Ovary (tissue), 3 donors: ENCODE data around the gene APP.

ENCODE experiments used
- EP300 ChIP-seq: sonication (generic); formaldehyde crosslinking; IDR thresholded peaks from one replicate; pipeline ENCODE4 v1.6.1; 2017; ENCODE audit warnings: antibody characterized with exemption
- POLR2A ChIP-seq: fragments of 450-650 bp; IDR thresholded peaks from one replicate; pipeline ENCODE4 v1.6.1; 2017; ENCODE audit warnings: antibody characterized with exemption, mild to moderate bottlenecking, moderate library complexity
- TF ChIP-seq, protein P1 (sequence below), 3 donors: fragments of 450-650 bp in 2 of 3; fragments of 200-600 bp in 1 of 3; IDR thresholded peaks; one replicate each; pipeline versions ENCODE4 v1.5.1 to v1.8.0; 2016 to 2022; ENCODE audit warnings: antibody characterized with exemption in 3 of 3, mild to moderate bottlenecking in 1 of 3
- donor health status: DM: no; HTN: no; CAD: no.

DNA sequence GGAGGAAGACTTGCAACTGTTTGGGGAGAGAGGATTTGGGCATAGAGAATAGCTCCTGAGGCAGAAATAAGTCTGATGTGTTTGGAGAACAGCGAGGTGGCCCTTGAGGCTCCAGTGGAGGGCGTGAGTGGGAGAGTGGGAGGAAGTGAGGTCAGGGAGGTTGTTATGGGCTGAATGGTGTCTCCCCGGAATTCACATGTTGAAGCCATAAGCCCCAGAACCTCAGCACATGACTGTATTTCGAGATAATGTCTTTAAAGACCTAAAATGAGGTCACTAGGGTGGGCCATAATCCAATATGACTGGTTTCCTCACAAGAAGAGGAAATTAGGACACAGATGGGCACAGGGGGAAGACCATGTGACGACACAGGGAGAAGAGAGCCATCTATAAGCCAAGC lies 17.9 kb upstream of the APP start:
- TF ChIP-seq EP300 (no peak), POLR2A (no peak)
- TF ChIP-seq, protein P1, sequence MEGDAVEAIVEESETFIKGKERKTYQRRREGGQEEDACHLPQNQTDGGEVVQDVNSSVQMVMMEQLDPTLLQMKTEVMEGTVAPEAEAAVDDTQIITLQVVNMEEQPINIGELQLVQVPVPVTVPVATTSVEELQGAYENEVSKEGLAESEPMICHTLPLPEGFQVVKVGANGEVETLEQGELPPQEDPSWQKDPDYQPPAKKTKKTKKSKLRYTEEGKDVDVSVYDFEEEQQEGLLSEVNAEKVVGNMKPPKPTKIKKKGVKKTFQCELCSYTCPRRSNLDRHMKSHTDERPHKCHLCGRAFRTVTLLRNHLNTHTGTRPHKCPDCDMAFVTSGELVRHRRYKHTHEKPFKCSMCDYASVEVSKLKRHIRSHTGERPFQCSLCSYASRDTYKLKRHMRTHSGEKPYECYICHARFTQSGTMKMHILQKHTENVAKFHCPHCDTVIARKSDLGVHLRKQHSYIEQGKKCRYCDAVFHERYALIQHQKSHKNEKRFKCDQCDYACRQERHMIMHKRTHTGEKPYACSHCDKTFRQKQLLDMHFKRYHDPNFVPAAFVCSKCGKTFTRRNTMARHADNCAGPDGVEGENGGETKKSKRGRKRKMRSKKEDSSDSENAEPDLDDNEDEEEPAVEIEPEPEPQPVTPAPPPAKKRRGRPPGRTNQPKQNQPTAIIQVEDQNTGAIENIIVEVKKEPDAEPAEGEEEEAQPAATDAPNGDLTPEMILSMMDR (IDR thresholded peaks at IDR 0.05) = no peak
